ENCODE measurements around the gene PXDN. TPM values are rescaled to one million over a fixed set of nuclear protein-coding genes. Genes with fewer than 3 reads are reported as not detected.

Gene PXDN
- total RNA-seq, 4 donors from 2014 or later = 9.0 to 46.2 (median 18.5) TPM

DNA sequence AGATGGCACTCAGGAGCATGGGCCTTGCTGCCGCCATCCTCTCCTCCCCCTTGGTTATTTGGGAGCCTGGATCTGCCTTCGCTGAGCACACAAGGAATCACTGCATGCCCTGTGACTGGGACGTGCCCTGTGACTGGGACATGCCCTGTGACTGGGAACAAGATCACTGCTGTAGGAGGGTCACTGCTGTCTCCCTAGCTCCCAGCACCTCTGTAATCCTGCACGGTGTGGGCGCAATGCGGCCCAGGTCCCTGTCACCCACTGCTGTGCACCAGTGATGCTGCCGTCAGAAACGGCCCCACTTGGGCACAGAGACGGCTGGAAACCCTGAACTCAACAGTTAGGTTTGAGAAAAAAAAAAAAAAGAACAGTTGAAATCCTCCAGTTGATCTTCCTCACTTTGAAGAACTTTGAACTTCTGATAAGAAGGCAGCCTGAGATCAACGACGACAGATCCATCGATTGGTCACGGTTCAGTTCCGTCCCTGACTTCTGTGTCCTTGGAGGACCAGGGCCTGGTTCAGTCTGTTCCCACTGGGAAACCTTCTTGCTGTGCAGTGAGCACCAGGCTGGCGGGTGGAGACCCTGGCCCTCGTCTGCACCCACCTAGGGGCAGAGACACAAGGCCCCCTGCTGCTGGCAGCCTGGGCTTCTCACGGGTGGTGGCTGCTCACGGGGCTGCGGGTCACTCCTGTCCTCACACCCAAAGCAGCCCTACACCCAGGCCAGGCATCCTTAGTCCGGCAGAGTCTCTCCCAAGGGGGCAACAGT lies 125.9 kb downstream of the PXDN start:
- TF ChIP-seq EP300 (IDR thresholded peaks at IDR 0.05; ENCODE audit: low read depth) = no peak
- TF ChIP-seq POLR2AphosphoS5 (IDR thresholded peaks at IDR 0.05) = no peak
- TF ChIP-seq, protein P1, sequence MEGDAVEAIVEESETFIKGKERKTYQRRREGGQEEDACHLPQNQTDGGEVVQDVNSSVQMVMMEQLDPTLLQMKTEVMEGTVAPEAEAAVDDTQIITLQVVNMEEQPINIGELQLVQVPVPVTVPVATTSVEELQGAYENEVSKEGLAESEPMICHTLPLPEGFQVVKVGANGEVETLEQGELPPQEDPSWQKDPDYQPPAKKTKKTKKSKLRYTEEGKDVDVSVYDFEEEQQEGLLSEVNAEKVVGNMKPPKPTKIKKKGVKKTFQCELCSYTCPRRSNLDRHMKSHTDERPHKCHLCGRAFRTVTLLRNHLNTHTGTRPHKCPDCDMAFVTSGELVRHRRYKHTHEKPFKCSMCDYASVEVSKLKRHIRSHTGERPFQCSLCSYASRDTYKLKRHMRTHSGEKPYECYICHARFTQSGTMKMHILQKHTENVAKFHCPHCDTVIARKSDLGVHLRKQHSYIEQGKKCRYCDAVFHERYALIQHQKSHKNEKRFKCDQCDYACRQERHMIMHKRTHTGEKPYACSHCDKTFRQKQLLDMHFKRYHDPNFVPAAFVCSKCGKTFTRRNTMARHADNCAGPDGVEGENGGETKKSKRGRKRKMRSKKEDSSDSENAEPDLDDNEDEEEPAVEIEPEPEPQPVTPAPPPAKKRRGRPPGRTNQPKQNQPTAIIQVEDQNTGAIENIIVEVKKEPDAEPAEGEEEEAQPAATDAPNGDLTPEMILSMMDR (IDR thresholded peaks at IDR 0.05) = no peak
- H3K27ac ChIP-seq = peak overlapping the region in 3 of 4 donors; percentile 63 to 78 (median 64)
- H3K4me1 ChIP-seq = peaks cover 4 to 25% (median 20%) of the 10 kb centered on the region in 4 donors
- 40 to 67% methylated on average over 2 to 19 of the region's 20 CpGs for WGBS, 2 donors (ENCODE audit: low coverage in 1 of 2)
- no peaks in the 10 kb centered on the region for H3K27me3 ChIP-seq
- no peak overlapping the region for H3K4me3 ChIP-seq
- no peaks in the 10 kb centered on the region for H3K9me3 ChIP-seq
- in situ Hi-C loops (cut with MboI; ENCODE audit: low pct_ligation_motif_present in 1 of 4, low pct_unique_long_range_greater_than_20kb in 1 of 4, low sequenced_read_pairs in 3 of 4) (no loop called here), intact Hi-C loops (cut with DNase I; ENCODE audit: low total_unique reads) (loop anchor here (5.0 kb wide), 1 partner anchor 1244 kb away; no protein-coding TSS in a partner anchor)
- H3K36me3 ChIP-seq = no peaks in the 10 kb centered on the region
- no peak for DNase-seq

DNA sequence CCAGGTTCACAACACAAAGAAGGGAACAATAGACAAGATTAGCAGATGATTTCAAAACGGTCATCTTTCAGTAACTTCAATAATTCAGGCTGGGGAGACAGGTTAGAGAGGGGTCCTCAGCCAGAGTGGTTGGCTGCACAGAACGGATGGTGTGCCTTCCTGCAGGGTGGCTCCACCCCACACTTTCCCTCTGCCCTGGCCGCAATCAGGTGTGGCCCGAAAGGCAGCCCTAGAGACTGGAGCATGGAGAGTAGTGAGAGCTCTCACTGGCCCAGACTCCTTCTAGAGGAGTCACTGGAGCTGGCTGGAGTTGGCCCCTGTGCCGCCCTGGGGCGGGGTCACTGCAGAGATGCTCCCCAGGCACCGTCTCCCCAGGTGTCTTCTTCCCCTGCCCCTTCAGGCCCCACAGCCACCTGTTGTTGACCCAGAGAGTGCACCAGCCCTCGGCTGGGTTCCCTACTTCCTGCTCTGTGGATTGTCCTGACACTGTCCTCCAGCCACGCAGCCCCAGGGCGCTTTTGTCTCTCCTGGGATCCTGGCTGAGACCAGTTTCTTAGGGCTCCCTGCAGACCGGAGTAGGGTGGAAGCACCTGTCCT lies 126.8 kb downstream of the PXDN start:
- Histone ChIP-seq H3K27me3 (no peaks in the 10 kb centered on the region), H3K4me1 (peaks cover 4 to 25% (median 20%) of the 10 kb centered on the region in 4 donors), H3K27ac (peak overlapping the region in 3 of 4 donors; percentile 63 to 78 (median 64)), H3K9me3 (no peaks in the 10 kb centered on the region), H3K36me3 (no peaks in the 10 kb centered on the region), H3K4me3 (no peak overlapping the region)
- DNase-seq = no peak
- 46% methylated on average over 11 of the region's 11 CpGs; no CpG with 5 or more reads in 1 of the 2 donors for WGBS, 2 donors (ENCODE audit: low coverage in 1 of 2)
- TF ChIP-seq EP300 (IDR thresholded peaks at IDR 0.05; ENCODE audit: low read depth) = no peak
- no peak for TF ChIP-seq POLR2A (IDR thresholded peaks at IDR 0.05)
- TF ChIP-seq POLR2AphosphoS5 (IDR thresholded peaks at IDR 0.05) = no peak
- TF ChIP-seq, protein P1 (IDR thresholded peaks at IDR 0.05) = no peak
- in situ Hi-C loops (cut with MboI; ENCODE audit: low pct_ligation_motif_present in 1 of 4, low pct_unique_long_range_greater_than_20kb in 1 of 4, low sequenced_read_pairs in 3 of 4) (no loop called here), intact Hi-C loops (cut with DNase I; ENCODE audit: low total_unique reads) (loop anchor here (5.0 kb wide), 1 partner anchor 1245 kb away; no protein-coding TSS in a partner anchor)

DNA sequence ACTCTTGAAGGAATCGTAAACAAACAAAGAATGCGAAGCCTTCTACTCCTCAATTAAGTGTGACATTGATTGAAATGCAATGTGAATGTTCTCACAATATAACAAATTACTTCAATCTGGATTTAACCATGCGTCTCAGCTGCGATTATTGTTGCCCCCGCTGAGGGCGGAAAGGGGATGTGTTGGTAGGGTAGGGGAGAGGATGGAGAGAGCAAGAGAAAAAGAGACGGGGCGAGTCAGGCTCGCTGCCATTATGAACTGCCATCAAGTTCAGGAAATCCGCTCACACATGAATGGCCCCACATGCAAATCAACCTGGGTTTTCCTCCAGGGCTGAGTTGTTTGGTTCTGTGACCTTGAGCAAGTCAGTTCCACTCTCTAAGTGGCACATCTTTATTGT lies 129.8 kb downstream of the PXDN start:
- Histone ChIP-seq H3K9me3 (no peaks in the 10 kb centered on the region), H3K27me3 (no peaks in the 10 kb centered on the region), H3K27ac (no peak overlapping the region), H3K4me3 (no peak overlapping the region), H3K4me1 (peaks cover 4 to 25% (median 19%) of the 10 kb centered on the region in 4 donors), H3K36me3 (no peaks in the 10 kb centered on the region)
- in situ Hi-C loops (cut with MboI; ENCODE audit: low pct_ligation_motif_present in 1 of 4, low pct_unique_long_range_greater_than_20kb in 1 of 4, low sequenced_read_pairs in 3 of 4) (no loop called here), intact Hi-C loops (cut with DNase I; ENCODE audit: low total_unique reads) (no loop called here)
- no peak for DNase-seq
- TF ChIP-seq POLR2A (IDR thresholded peaks at IDR 0.05) (no peak), EP300 (IDR thresholded peaks at IDR 0.05; ENCODE audit: low read depth) (no peak), POLR2AphosphoS5 (IDR thresholded peaks at IDR 0.05) (no peak)
- TF ChIP-seq, protein P1 (IDR thresholded peaks at IDR 0.05) = no peak
- 64 to 67% methylated on average over 10 of the region's 10 CpGs for WGBS, 2 donors (ENCODE audit: low coverage in 1 of 2)

DNA sequence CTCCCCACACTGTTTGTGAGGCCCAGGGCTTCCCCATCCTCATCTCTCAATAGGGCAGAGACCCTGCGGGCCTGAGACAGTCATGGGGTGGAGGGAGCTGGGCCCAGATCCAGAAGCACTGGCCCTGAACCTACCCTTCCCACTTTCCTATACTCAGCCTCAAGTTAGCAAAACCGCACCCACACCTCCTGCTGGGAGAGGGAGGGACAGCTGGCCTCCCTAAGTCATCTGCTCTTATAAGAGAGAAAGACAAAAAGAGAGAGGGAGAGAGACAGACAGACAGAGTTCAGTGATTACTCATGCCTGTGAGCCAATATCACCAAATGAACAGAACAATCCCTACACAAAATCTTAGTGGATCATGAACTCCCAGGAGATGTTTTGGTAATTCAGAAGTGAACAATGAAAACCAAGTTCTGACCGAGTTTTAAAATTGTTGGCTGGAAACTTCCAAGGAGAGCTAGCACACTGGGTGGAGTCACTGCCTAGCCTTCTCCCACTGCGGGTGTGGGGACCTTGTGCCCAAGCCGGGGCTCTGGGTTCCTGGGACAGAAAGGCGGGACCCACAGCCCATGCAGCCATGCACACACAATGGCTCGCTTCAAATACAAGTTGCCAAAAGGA lies 130.5 kb downstream of the PXDN start:
- DNase-seq = no peak
- Histone ChIP-seq H3K9me3 (no peaks in the 10 kb centered on the region), H3K27me3 (no peaks in the 10 kb centered on the region), H3K27ac (peak overlapping the region in 1 of 4 donors; percentile 6), H3K36me3 (no peaks in the 10 kb centered on the region), H3K4me1 (peaks cover 3 to 23% (median 16%) of the 10 kb centered on the region in 4 donors), H3K4me3 (no peak overlapping the region)
- 69 to 77% methylated on average over 5 to 7 of the region's 7 CpGs for WGBS, 2 donors (ENCODE audit: low coverage in 1 of 2)
- intact Hi-C loops (cut with DNase I; ENCODE audit: low total_unique reads) (no loop called here), in situ Hi-C loops (cut with MboI; ENCODE audit: low pct_ligation_motif_present in 1 of 4, low pct_unique_long_range_greater_than_20kb in 1 of 4, low sequenced_read_pairs in 3 of 4) (no loop called here)
- TF ChIP-seq POLR2A (IDR thresholded peaks at IDR 0.05) (no peak), POLR2AphosphoS5 (IDR thresholded peaks at IDR 0.05) (no peak), EP300 (IDR thresholded peaks at IDR 0.05; ENCODE audit: low read depth) (no peak)
- TF ChIP-seq, protein P1 (IDR thresholded peaks at IDR 0.05) = no peak
